ENCODE data around the gene MKLN1.

GRCh38 chr7:131285556-131285955 lies 42.1 kb upstream of the MKLN1 start:
- TF ChIP-seq CTCF (IDR thresholded peaks at IDR 0.05; ENCODE audit: insufficient read depth, low read length, poor library complexity, severe bottlenecking) (no peak), EZH2phosphoT487 (conservative IDR thresholded peaks at IDR 0.05; ENCODE audit: low read length) (no peak)

All from SU-DHL-6 (cell line).